OCI-LY3 (cell line): ENCODE data around the gene NPTX1.

Source experiments
- H2AFZ ChIP-seq: fragments of 200-600, 300-600 bp; shearing (Covaris generic); 2 replicates; pipeline ENCODE4 v1.6.0; 2014; ENCODE audit warnings: antibody characterized with exemption, low read depth, low read length
- H3K27ac ChIP-seq: fragments of 200-600, 300-600 bp; sonication (generic); 2 replicates; pipeline ENCODE4 v1.5.1; 2014; ENCODE audit warnings: mild to moderate bottlenecking, low read length, moderate library complexity, mixed read lengths
- H3K27me3 ChIP-seq: fragments of 200-600, 300-600 bp; sonication (generic); 2 replicates; pipeline ENCODE4 v1.6.1; 2014; ENCODE audit warnings: low read depth, low read length, mixed read lengths
- H3K36me3 ChIP-seq: fragments of 200-600, 300-600 bp; sonication (generic); replicated peaks from 2 replicates; pipeline ENCODE3; 2014; ENCODE audit warnings: low read depth, low read length, mixed read lengths
- H3K4me1 ChIP-seq: fragments of 300-600, 200-600 bp; sonication (generic); 2 replicates; pipeline ENCODE4 v1.6.1; 2014; ENCODE audit warnings: low read length, mixed read lengths
- H3K4me2 ChIP-seq: fragments of 200-600, 300-600 bp; sonication (generic); 2 replicates; pipeline ENCODE4 v1.6.1; 2014; ENCODE audit warnings: low read length, mixed read lengths
- H3K4me3 ChIP-seq: fragments of 300-600, 200-600 bp; sonication (generic); 2 replicates; pipeline ENCODE4 v1.5.1; 2014; ENCODE audit warnings: antibody characterized with exemption, mild to moderate bottlenecking, low read length, moderate library complexity
- H3K79me2 ChIP-seq: fragments of 300-600, 200-600 bp; shearing (Covaris generic); 2 replicates; pipeline ENCODE4 v1.6.1; 2014; ENCODE audit warnings: mild to moderate bottlenecking, low read length, mixed read lengths
- H3K9ac ChIP-seq: fragments of 300-600, 200-600 bp; shearing (Covaris generic); 2 replicates; pipeline ENCODE4 v1.6.0; 2014; ENCODE audit warnings: mild to moderate bottlenecking, low read length, moderate library complexity
- H3K9me3 ChIP-seq: fragments of 200-600, 300-600 bp; shearing (Covaris generic); 2 replicates; pipeline ENCODE4 v1.6.1; 2014; ENCODE audit warnings: low read length, mixed read lengths; ENCODE audit not compliant: insufficient read depth
- H4K20me1 ChIP-seq: fragments of 200-600, 300-600 bp; sonication (generic); 2 replicates; pipeline ENCODE4 v1.6.1; 2016; ENCODE audit warnings: low read length, mixed read lengths; ENCODE audit not compliant: insufficient read depth
- EZH2phosphoT487 ChIP-seq: fragments of 200-600 bp; shearing (Covaris generic); IDR thresholded peaks from 2 replicates; pipeline ENCODE4 v1.6.1; 2018; ENCODE audit warnings: antibody characterized with exemption, mixed run types, low read depth
- TF ChIP-seq, protein P1 (sequence below): fragments of 200-600, 300-600 bp; sonication (generic); IDR thresholded peaks from 2 replicates; pipeline ENCODE4 v1.5.1; 2014; ENCODE audit warnings: antibody characterized with exemption, low read length, low read depth

Gene NPTX1

DNA sequence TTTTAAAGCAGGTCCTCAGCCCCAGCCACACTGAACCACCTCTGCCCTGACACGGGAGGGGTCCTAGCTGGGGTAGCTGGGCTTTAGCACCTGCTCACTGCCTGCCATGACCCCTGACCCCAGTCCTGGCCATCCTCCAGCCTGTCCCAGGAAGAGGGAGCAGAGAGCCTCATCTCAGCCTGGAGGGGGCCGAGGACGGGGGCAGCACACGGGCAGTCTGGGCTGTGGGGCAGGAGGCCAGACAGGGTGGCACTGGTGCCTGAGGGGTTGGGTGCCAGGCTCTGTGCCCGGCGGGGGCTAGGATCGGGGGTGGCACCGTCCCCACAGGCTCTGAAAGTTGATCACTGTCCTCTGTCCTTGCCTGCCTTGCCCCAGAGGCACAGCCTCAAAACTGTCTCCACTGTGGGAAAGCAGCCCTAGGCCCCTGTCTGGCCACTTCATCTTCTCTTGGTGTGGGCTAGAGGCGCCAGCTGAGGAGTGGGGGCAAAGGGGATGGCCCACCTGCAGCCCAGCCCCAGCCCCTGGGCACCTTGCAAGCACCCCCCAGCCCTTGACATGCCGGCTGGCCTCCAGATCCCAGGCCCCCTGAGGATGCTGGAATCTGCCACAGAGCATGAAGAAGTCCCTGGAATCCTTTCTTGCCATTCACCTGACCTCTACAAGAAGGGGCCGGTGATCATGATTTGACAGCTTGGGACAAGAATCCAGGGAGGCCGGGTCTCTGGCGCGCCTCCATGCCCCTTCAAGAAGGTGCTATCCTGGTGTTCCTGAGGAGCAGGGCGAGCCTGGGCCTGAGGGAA, 45.8 kb downstream of the NPTX1 start:
- no peaks in the 10 kb centered on the region for H3K79me2 ChIP-seq
- H3K9ac ChIP-seq = no peak overlapping the region
- no peaks in the 10 kb centered on the region for H3K36me3 ChIP-seq
- no peaks in the 10 kb centered on the region for H3K9me3 ChIP-seq
- no peaks in the 10 kb centered on the region for H4K20me1 ChIP-seq
- no peak overlapping the region for H3K4me2 ChIP-seq
- no peak overlapping the region for H3K27ac ChIP-seq
- H3K4me3 ChIP-seq = no peak overlapping the region
- H3K27me3 ChIP-seq = no peaks in the 10 kb centered on the region
- TF ChIP-seq EZH2phosphoT487 = no peak
- TF ChIP-seq, protein P1, sequence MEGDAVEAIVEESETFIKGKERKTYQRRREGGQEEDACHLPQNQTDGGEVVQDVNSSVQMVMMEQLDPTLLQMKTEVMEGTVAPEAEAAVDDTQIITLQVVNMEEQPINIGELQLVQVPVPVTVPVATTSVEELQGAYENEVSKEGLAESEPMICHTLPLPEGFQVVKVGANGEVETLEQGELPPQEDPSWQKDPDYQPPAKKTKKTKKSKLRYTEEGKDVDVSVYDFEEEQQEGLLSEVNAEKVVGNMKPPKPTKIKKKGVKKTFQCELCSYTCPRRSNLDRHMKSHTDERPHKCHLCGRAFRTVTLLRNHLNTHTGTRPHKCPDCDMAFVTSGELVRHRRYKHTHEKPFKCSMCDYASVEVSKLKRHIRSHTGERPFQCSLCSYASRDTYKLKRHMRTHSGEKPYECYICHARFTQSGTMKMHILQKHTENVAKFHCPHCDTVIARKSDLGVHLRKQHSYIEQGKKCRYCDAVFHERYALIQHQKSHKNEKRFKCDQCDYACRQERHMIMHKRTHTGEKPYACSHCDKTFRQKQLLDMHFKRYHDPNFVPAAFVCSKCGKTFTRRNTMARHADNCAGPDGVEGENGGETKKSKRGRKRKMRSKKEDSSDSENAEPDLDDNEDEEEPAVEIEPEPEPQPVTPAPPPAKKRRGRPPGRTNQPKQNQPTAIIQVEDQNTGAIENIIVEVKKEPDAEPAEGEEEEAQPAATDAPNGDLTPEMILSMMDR = no peak
- H2AFZ ChIP-seq = no peak overlapping the region
- peaks cover 9% of the 10 kb centered on the region for H3K4me1 ChIP-seq

DNA sequence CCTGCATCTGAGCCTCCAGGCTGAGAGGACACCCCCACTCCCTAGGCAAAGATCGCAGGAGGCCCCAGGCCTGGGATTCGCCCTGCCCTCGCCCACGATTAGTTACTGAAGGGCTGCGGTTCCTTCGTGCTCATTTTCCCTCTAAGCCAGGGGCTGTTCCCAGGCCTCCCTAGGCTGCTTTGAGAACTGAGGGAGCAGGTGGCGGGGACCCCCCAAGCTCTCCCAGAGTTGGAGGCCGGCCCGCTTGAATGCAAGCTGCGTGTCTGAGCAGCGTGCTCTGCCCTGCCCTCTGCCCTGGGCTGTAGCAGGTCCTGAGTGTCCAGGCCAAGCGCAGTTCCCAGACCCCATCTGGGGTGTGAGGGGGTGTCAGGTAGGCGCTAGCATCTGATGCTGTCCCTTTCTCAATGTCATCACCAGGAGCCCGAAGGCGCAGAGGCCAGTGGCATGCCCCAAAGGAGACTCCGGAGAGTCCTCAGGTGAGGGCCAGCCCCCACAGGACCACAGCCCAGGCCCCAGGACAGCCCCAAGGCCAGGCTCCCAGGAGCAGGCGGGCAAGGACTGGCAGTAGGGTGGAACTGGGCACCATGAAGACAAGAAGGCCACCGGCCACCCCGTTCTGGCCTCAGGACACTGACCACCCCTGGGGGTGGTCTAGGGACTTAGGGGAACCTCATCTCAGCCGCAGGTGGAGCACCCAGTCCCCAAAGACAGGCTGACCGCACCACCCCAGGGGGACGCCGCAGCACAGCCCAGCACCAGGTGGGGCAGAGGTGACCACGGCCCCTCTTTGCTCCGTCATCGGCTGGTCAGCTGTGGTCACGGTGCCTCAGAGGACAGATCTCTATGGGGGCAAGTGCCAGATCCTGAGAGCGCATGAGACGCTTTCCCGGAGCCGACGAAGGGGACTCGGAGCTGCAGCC, 46.8 kb downstream of the NPTX1 start:
- H3K27me3 ChIP-seq = no peaks in the 10 kb centered on the region
- H3K9me3 ChIP-seq = no peaks in the 10 kb centered on the region
- H3K4me1 ChIP-seq = peaks cover 9% of the 10 kb centered on the region
- H3K4me2 ChIP-seq = no peak overlapping the region
- H3K79me2 ChIP-seq = no peaks in the 10 kb centered on the region
- H3K9ac ChIP-seq = no peak overlapping the region
- H2AFZ ChIP-seq = no peak overlapping the region
- no peaks in the 10 kb centered on the region for H4K20me1 ChIP-seq
- no peak for TF ChIP-seq EZH2phosphoT487
- TF ChIP-seq, protein P1 = no peak
- no peak overlapping the region for H3K27ac ChIP-seq
- no peak overlapping the region for H3K4me3 ChIP-seq
- no peaks in the 10 kb centered on the region for H3K36me3 ChIP-seq

DNA sequence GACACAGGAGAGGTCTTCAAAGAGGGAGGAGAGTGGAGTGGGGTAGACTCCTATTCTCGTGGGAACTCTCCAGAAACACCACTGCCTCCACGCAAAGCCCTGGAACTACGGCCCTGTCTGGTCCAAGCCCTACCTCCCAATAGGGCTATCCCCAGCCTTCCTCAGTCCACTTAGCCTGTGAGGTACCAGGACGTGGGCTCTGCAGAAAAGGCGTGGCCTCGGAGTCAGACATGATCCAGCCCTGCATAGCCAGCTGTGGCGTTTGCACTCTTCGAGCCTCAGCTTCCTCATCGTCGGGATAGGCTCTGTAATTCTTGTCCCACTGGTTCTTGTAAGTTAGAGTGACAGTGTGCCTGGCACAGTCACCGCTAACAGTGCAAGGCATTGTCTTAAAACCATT, 47.6 kb downstream of the NPTX1 start:
- H3K4me1 ChIP-seq = peaks cover 9% of the 10 kb centered on the region
- H3K79me2 ChIP-seq = no peaks in the 10 kb centered on the region
- H2AFZ ChIP-seq = no peak overlapping the region
- no peak overlapping the region for H3K27ac ChIP-seq
- H3K9me3 ChIP-seq = no peaks in the 10 kb centered on the region
- TF ChIP-seq, protein P1 = no peak
- TF ChIP-seq EZH2phosphoT487 = no peak
- no peak overlapping the region for H3K9ac ChIP-seq
- H4K20me1 ChIP-seq = no peaks in the 10 kb centered on the region
- H3K36me3 ChIP-seq = no peaks in the 10 kb centered on the region
- H3K27me3 ChIP-seq = no peaks in the 10 kb centered on the region
- H3K4me3 ChIP-seq = no peak overlapping the region
- H3K4me2 ChIP-seq = no peak overlapping the region

DNA sequence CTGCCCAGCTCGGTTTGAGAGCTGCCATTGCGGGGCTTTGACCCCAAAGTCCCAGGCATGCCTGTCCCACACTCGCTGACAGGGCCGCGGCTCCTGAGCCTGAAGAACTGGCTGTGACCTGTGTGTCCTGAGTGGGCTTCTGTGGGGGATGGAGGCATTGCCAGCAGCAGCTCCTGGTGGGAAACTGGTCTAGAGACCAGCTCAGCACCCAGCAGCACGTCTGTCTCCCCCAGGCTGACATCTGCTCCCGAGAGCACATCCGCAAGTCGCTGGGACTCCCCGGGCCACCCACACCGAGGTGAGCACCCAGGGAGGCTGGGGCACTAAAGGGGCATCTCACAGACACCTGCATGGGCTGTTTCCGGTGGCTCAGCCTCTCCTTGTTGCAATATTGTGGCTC, 48.0 kb downstream of the NPTX1 start:
- Histone ChIP-seq H3K4me1 (peaks cover 9% of the 10 kb centered on the region), H2AFZ (no peak overlapping the region), H3K79me2 (no peaks in the 10 kb centered on the region), H3K36me3 (no peaks in the 10 kb centered on the region), H3K9me3 (no peaks in the 10 kb centered on the region), H3K4me3 (no peak overlapping the region), H3K9ac (no peak overlapping the region), H3K4me2 (no peak overlapping the region), H3K27ac (no peak overlapping the region), H3K27me3 (no peaks in the 10 kb centered on the region), H4K20me1 (no peaks in the 10 kb centered on the region)
- no peak for TF ChIP-seq EZH2phosphoT487
- TF ChIP-seq, protein P1 = no peak
